ENCODE results near the gene ASPSCR1.

ASPSCR1 gene

GRCh38 chr17:82060001-82060380, 82.6 kb downstream of the ASPSCR1 start:
- no peaks in the 10 kb centered on the region for H3K27me3 Mint-ChIP-seq (ENCODE audit: low read depth)

GRCh38 chr17:82060614-82061013, 83.2 kb downstream of the ASPSCR1 start:
- no peak overlapping the region for H3K27ac Mint-ChIP-seq
- no peak for DNase-seq (ENCODE audit: low spot score)
- H3K4me3 Mint-ChIP-seq: no peak overlapping the region
- H3K36me3 Mint-ChIP-seq (ENCODE audit: low read depth): peaks cover 15% of the 10 kb centered on the region
- peaks cover 1% of the 10 kb centered on the region for H3K4me1 Mint-ChIP-seq (ENCODE audit: low read depth)
- no peaks in the 10 kb centered on the region for H3K27me3 Mint-ChIP-seq (ENCODE audit: low read depth)
- H3K9me3 Mint-ChIP-seq: no peaks in the 10 kb centered on the region

More at GRCh38 chr17:82060001-82060380, 82.6 kb downstream of the ASPSCR1 start:
- Mint-ChIP-seq H3K36me3 (ENCODE audit: low read depth) (peaks cover 19% of the 10 kb centered on the region), H3K4me3 (no peak overlapping the region), H3K4me1 (ENCODE audit: low read depth) (peaks cover 1% of the 10 kb centered on the region), H3K9me3 (no peaks in the 10 kb centered on the region), H3K27ac (peak overlapping the region; percentile 36)
- DNase-seq (ENCODE audit: low spot score): no peak

- H3K4me3 Mint-ChIP-seq: no peak overlapping the region
- H3K4me1 Mint-ChIP-seq (ENCODE audit: low read depth): peaks cover 1% of the 10 kb centered on the region
- H3K9me3 Mint-ChIP-seq: no peaks in the 10 kb centered on the region
- peaks cover 11% of the 10 kb centered on the region for H3K36me3 Mint-ChIP-seq (ENCODE audit: low read depth)
- DNase-seq (ENCODE audit: low spot score): no peak
- H3K27ac Mint-ChIP-seq: no peak overlapping the region
- no peaks in the 10 kb centered on the region for H3K27me3 Mint-ChIP-seq (ENCODE audit: low read depth)
Observed at GRCh38 chr17:82061047-82061925, 83.9 kb downstream of the ASPSCR1 start.

GRCh38 chr17:82062076-82062983, 84.9 kb downstream of the ASPSCR1 start:
- Mint-ChIP-seq H3K4me3 (no peak overlapping the region), H3K36me3 (ENCODE audit: low read depth) (peaks cover 11% of the 10 kb centered on the region), H3K4me1 (ENCODE audit: low read depth) (peaks cover 1% of the 10 kb centered on the region), H3K27ac (no peak overlapping the region), H3K9me3 (no peaks in the 10 kb centered on the region), H3K27me3 (ENCODE audit: low read depth) (no peaks in the 10 kb centered on the region)
- no peak for DNase-seq (ENCODE audit: low spot score)

GRCh38 chr17:82062984-82063368, 85.5 kb downstream of the ASPSCR1 start:
- Mint-ChIP-seq H3K4me1 (ENCODE audit: low read depth) (peaks cover 1% of the 10 kb centered on the region), H3K27me3 (ENCODE audit: low read depth) (no peaks in the 10 kb centered on the region), H3K27ac (no peak overlapping the region), H3K4me3 (no peak overlapping the region), H3K9me3 (no peaks in the 10 kb centered on the region), H3K36me3 (ENCODE audit: low read depth) (peaks cover 6% of the 10 kb centered on the region)
- no peak for DNase-seq (ENCODE audit: low spot score)

- H3K9me3 Mint-ChIP-seq: no peaks in the 10 kb centered on the region
- H3K4me3 Mint-ChIP-seq: peak overlapping the region; percentile 69
- DNase-seq (ENCODE audit: low spot score): no peak
- no peaks in the 10 kb centered on the region for H3K27me3 Mint-ChIP-seq (ENCODE audit: low read depth)
- peaks cover 6% of the 10 kb centered on the region for H3K36me3 Mint-ChIP-seq (ENCODE audit: low read depth)
- no peak overlapping the region for H3K27ac Mint-ChIP-seq
- H3K4me1 Mint-ChIP-seq (ENCODE audit: low read depth): peaks cover 1% of the 10 kb centered on the region
Observed at GRCh38 chr17:82063424-82064415, 86.3 kb downstream of the ASPSCR1 start.

GRCh38 chr17:82064433-82065192, 87.2 kb downstream of the ASPSCR1 start:
- H3K36me3 Mint-ChIP-seq (ENCODE audit: low read depth): peaks cover 6% of the 10 kb centered on the region
- no peaks in the 10 kb centered on the region for H3K27me3 Mint-ChIP-seq (ENCODE audit: low read depth)
- peak overlapping the region; percentile 26 for H3K27ac Mint-ChIP-seq
- peaks cover 1% of the 10 kb centered on the region for H3K4me1 Mint-ChIP-seq (ENCODE audit: low read depth)
- no peak for DNase-seq (ENCODE audit: low spot score)
- peak overlapping the region; percentile 69 for H3K4me3 Mint-ChIP-seq
- H3K9me3 Mint-ChIP-seq: no peaks in the 10 kb centered on the region

- Mint-ChIP-seq H3K36me3 (ENCODE audit: low read depth) (peaks cover 3% of the 10 kb centered on the region), H3K27me3 (ENCODE audit: low read depth) (no peaks in the 10 kb centered on the region), H3K4me1 (ENCODE audit: low read depth) (peaks cover 1% of the 10 kb centered on the region), H3K9me3 (no peaks in the 10 kb centered on the region), H3K27ac (peak overlapping the region; percentile 26), H3K4me3 (peak overlapping the region; percentile 69)
- no peak for DNase-seq (ENCODE audit: low spot score)
Observed at GRCh38 chr17:82065193-82065637, 87.8 kb downstream of the ASPSCR1 start.

- peak; percentile 74 for DNase-seq (ENCODE audit: low spot score)
- Mint-ChIP-seq H3K9me3 (no peaks in the 10 kb centered on the region), H3K4me3 (peak within 1 kb of the TSS; percentile 86), H3K27me3 (ENCODE audit: low read depth) (peaks cover 3% of the 10 kb centered on the region), H3K36me3 (ENCODE audit: low read depth) (peaks cover 1% of the 10 kb centered on the region), H3K4me1 (ENCODE audit: low read depth) (peaks cover 1% of the 10 kb centered on the region), H3K27ac (peak within 1 kb of the TSS; percentile 90)
Observed at GRCh38 chr17:82065638-82066303, 88.3 kb downstream of the ASPSCR1 start, which contains the start of gene DUS1L. Gene DUS1L (minus strand): TSS chr17:82065804. CDS start chr17:82065059, 745 bp downstream.

Data from T-helper 2 cell treated with Interferon-gamma antibody and Interleukin-4, amounts not matched to agents 5 μg/mL and 100 μg/mL, for 36 hours (primary cell).